Tongue (tissue), 2 donors: ENCODE data around the gene FAM83F. TPM values are rescaled to one million over a fixed set of nuclear protein-coding genes. Genes with fewer than 3 reads are reported as not detected.
"Not testable (repeated sequence)": the region's sequence is repeated elsewhere in the genome, so short reads cannot be mapped to it uniquely, and the experiment has no call there.

Experiments used
- DNase-seq: peaks from one replicate; pipeline ENCODE4 v3.0.0-alpha.2; 2015
- total RNA-seq: library from RNA; depleted of rRNA; stranded (reverse); fragments of >200 nt; gene quantifications from one replicate; pipeline ENCODE4 v1.2.3, GENCODE V29; 2014

The FAM83F gene
- total RNA-seq, 1 donor from 2014 or later, result 6.3 TPM

GRCh38 chr22:40015358-40015976 is 20.7 kb downstream of the FAM83F start:
- DNase-seq, result no peak

- no peak for DNase-seq
These were observed 23.3 kb downstream of the FAM83F start for GRCh38 chr22:40018051-40018450.

GRCh38 chr22:40019100-40019499 is 24.3 kb downstream of the FAM83F start:
- no peak for DNase-seq

DNA sequence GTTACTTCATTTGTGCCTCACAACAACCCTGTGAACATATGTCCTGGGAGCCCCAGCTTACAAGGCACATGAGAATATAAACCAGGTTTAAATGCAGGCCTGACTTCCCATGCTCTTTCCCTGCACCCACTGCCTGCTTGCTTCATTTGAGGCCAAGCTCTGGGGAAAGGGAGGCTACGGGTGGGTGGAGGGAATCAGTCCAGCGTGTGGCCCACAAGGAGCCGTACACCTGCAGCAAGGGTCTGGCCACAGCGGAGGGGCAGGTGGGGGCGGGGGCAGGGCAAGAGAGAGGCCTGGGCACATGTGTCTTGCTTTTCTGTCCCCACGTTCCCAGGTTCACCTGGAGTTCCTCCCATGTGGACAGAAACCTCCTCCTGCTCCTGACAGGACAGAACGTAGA is 26.2 kb downstream of the FAM83F start:
- no peak for DNase-seq

GRCh38 chr22:40021401-40022000 is 26.7 kb downstream of the FAM83F start:
- DNase-seq, result no peak

DNA sequence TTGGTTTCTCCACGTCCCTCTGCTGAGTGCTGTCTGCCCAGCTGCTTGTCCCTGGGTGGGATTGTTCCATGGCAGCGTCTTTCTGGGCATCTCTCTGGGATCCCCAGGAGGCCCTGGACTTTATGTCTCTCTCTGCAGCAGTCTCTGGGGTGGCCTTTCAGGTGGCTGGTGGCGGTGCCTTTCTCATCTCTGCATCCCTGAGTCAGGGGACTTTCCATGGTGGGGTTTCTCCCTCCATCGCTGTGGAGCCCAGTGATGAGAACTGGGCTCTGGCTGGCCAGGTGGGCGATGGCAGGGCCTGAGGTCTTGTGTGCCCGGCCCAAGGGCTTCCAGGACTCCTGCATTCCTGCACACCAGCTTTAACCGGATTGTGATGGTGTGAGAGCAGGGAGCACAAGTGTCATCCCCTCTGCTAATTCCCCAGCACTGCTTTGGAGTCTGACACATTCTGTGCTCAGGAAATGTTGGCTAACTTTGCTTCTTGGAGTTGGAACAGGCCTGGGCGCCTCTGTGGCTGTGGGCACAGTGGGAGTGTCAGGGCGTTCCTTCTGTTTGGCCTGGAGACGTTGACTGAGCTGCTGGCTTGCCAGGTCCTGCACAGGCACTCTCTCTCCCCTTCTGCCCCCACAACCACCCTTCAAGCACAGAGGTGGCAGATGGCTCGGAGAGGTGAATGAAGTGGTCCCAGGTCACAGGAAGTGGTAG is 27.9 kb downstream of the FAM83F start:
- DNase-seq, result peak; percentile 56

- peak; percentile 41 for DNase-seq
These were observed 28.6 kb downstream of the FAM83F start for GRCh38 chr22:40023341-40023841.

DNA sequence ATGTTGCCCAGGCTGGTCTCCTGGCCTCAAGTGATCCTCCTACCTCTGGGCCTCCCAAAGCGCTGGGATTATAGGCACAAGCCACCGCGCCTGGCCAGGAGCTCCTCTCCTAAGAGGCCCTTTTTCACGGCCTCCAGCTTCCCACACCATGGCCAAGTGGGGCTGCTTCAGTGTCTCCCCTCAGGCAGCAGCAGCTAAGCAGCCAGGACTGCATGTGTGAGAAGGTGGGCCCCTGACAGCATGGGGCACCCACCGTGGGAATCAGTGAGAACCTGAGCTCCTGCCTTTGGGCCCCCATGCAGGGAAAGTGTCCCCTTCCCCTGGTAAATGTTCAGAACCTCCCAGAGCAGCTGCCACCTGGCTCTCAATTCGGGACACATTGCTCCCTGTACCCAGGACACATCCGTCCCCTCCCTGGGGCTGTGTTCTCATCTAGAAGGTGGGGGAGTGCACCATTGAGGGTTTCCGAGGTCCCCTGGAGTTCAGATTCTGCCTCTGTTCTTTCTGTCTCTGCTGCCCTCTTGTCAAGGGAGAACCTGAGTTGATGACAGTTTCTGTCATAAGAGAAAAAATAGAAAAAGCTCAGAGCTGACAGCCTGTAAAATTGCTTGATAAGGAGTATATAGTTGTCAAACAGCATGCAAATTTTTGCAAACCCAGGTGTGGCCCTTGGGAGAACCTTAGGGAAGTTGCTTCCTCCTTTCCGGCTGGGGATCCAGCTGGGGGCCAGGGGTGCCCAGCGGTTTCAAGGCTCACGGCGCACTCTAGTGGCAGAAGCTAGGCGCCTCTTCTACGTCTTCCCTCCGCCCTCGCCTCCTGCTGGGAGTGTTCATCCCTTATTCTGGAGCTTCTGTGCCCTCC is 29.7 kb downstream of the FAM83F start:
- peak; percentile 82 for DNase-seq

GRCh38 chr22:40025062-40025379 is 30.3 kb downstream of the FAM83F start:
- DNase-seq, result not testable (repeated sequence)

- no peak for DNase-seq
These were observed 31.1 kb downstream of the FAM83F start for GRCh38 chr22:40025856-40026255.

DNA sequence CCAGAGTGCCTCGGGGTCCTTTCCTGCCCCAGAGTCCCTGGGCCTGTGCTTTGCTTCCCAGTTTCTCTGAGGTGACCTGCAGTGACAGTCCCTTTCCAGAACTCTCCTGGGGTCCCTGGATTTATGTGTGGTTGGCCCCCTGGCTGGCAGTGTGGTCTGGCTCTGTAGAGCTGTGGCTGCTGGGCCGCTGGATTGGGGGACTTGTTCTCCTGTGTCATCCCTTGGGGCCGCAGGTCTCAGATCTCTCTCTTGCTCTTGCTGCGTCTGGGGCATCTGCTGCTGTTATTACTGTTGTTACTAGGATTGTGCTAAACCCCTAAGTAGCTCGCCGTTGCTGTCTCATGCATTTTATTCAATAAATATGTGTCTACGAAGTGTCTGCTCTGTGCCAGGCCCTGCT is 31.9 kb downstream of the FAM83F start:
- DNase-seq, result no peak

DNA sequence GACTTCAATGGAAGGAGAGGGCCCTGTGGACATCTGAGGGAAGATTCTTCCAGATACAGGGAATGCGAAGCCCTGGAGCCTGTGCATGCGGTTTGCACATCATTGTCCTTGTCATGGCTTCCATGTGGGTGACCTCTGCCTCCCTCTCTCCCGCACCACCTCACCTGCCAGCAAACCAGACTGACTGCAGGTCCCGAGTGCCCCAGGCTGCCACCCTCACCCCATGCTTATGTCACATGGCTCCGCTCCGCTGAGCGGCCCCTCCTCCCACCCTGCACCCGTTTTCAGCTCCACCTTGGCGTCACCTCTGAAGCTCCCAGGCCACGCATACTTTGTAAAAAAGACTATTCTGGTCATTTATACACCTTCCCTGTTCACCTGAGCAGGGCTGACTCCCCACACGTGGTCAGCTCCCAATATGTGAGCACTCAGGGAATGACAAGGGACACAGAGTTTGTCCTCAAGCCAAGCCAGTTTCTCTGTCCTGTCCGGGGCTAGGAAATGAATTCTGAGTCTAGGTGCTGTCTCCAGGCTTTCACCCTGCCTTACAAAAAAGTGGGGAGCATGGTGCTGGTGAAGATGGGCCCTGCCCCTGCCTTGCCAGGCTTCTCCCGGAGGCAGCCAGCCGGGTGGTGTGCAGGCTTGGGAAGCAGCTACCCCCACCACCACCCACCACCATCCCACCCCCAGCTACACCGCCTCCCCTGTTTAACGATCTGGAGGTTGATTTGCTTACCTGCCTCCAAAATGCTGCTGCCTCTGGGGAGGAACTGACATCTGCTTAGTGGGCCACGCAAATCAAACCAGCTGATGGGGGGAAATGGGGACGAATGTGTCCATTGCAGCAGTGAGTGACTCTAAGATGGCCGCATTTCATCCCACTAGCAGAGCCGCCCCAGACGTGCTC is 32.7 kb downstream of the FAM83F start:
- no peak for DNase-seq

DNA sequence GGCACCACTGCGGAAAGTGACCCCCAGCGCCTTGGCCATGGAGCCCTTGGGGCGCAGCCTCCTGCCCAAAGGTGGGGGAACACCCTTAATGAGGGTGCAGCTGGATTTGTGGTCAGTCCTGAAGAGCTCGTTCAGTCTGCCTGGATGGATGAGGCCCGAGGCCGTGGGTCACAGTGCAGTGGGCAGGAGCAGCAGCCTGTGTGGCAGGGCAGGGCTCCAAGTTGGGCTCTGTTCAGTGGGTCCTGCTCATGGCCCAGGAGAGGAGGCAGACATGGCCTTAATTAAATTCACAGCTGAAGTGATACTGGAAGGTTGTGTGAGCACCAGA is 33.3 kb downstream of the FAM83F start:
- no peak for DNase-seq

DNA sequence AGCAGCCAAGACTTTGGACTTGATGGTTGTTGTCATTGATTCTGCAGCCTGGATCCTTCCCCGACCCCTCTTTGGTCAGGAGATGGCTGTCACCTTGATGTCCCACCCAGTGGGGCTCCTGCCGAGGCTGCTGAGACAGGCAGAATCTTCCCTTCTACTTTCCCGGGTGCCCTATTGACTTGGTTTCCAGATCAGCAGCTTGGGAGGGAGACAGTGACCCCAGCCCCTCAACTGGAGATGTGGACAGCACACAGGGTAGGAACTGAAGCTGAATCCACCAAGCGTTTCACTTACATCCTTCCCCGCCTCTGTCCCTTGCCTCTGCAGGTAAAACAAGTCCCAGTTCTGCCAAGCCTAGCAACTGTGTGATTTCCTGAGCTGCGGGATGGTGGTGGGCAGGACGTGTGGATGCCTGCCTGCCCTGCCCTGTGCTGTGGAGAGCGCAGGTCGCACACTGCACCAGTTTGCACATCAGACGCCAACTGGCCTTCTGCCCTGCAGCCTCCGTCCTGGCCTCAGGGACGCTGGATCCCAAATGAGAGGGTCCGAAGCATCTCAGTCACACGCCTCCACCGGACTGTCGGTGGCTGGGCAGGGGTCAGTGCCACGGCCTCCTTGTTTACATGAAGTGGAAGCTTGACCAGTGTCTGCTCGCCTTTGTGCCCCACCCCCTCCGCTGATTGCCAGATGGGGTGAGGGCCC is 34.6 kb downstream of the FAM83F start:
- no peak for DNase-seq

GRCh38 chr22:40030026-40030757 is 35.4 kb downstream of the FAM83F start:
- no peak for DNase-seq

DNA sequence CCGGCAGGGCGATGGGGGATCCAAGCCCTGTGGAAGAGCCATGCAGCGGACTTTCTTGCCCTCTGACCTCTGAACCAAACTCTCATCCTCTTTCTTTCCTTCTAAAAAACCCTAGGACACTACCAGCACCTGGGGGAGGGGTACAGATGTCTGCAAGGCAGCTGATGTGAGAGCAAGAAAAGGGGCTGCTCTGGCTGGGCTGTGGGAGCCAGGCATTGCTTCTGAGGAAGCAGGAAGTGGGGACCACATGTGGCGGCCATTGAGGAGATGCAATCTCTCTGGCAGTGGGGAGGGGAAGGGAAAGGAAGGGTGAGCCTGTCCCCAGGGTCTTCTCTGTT is 36.0 kb downstream of the FAM83F start:
- no peak for DNase-seq

DNA sequence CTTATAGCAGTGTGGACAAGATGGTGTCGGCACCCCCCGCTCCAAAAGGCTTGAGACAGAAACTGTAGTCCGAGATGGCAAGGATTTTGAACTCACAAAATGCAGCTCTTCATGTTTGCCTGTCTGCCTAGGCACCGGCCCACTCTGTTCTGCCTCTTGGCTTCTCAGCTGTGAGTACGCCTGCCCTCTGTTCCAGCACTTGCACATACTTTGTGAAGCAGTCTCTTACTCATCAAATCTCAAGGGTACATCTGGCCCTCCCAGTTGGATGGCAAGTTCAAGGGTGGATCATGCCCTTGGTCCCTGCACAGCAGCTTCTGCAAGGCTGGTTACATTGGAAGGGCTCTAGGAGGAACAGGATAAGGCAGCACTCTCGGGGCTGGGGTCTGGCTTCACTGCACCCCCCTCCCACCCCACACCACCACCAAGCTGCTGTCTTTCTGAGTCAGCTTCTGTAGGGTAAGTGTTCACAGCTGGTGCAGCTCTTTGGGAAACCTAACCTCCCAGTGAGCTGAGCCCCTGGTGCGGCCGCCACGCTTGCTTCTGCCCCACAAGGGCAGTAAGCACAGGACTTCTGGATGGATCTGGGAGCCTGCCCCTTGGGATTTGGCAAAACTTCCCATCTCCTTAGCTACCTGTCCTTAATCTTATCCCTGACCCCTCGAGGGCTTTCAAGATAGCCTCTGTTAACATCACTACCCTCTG is 37.2 kb downstream of the FAM83F start:
- DNase-seq, result no peak

GRCh38 chr22:40033586-40034380 is 39.0 kb downstream of the FAM83F start:
- no peak for DNase-seq

- no peak for DNase-seq
These were observed 40.6 kb downstream of the FAM83F start for GRCh38 chr22:40035351-40035750.
